HG03469 (cell line): ENCODE data around the gene PIAS1.
"Not testable (repeated sequence)": the region's sequence is repeated elsewhere in the genome, so short reads cannot be mapped to it uniquely, and the experiment has no call there.

Experiments used
- ATAC-seq: cut with Tn5 transposase; IDR thresholded peaks from one replicate; pipeline ENCODE4 v1.9.1; 2021; ENCODE audit warnings: mild to moderate bottlenecking, moderate library complexity, moderate number of reproducible peaks; ENCODE audit not compliant: unreplicated experiment

The PIAS1 gene

DNA sequence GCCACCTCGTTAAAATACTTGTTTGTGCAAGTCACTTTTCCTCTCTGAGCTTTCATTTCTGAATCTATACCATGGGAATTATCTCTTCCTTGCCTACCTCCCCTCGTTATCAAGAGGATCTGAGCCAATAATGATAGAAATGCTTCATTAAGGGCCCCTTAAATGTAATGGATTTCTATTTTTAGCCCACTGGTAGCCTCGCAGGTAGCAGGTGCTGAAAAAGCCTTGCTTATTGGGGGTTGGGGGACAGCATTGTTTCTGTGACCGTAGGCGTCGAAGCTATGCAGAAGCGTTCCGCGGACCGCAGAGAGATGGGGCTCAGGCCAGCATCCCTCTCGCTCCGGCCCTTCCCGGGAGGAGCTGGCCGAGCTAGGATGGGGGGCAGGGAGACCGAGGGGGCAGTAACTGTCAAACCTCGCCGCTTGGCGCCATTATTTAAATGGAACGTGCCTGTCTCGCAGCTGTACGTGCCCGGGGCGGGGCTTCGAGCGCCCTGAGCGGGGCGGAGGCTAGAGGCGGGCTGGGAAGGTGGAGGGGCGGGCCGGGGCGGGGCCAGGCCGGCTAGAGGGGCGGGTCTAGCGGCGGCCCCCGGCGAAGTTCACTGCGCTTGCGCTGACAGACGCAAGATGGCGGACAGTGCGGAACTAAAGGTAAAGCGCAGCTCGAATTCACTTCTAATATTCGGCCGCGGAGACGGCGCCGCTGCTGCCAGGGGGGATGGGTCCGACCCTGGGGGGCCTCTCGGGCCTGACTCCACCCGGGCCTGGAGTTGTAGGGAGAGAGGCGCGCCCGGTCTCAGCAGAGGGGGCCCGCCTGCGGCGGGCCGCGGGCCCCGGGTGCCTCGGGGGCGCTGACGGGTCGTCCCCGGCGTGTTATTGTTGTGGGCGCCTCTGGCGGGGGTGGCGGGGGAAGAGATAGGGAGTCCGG, at the start of gene PIAS1:
TSS of gene PIAS1 (plus strand) at position 615 of the 927 bp plus-strand sequence. CDS start at position 627, 12 bp downstream.
- peak; percentile 61 for ATAC-seq

DNA sequence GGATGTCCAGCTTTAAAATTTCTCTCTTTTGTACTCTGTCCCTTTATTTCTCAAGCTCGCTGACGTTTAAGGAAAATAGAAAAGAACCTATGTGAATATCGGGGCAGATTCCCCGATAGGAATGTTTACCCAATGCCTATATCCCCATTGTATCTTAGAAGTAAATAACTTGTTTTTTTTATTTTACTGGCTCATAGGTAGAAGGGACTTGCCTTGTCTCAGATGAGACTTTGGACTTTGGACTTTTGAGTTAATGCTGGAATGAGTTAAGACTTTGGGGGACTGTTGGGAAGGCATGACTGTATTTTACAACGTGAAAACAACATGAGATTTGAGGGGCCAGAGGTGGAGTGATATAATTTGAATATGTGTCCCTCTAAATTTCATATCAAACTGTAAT, 46.5 kb upstream of the PIAS1 start:
- ATAC-seq: not testable (repeated sequence)

DNA sequence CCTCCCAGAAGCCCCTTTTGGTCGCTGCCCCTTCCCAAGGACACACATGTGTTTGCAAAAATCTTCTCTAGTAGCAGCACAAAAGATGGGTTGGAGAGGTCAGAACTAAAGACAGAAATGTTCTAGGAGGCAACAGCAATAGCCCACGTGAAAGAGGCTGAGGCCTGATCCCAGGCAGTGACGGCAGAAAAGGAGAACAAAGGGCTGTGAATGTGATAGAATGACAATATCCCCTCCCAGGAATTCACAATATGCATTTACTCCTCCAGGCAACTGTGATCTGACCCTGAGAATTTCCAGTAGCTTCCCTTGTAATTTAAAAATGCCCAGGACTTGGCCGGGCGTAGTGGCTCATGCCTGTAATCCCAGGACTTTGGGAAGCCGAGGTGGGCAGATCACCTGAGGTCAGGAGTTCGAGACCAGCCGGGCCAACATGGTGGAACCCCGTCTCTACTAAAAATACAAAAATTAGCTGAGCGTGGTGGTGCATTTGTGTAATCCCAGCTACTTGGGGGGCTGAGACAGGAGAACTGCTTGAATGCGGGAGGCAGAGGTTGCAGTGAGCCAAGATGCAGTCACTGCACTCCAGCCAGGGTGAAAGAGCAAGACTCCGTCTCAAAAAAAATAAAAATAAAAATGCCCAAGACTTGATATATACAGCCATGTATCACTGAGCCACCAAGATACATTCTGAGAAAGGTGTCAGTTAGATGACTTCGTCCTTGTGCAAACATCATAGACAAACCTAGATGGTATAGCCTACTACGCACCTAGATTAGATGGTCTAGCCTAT, 43.6 kb upstream of the PIAS1 start:
- ATAC-seq: no peak

DNA sequence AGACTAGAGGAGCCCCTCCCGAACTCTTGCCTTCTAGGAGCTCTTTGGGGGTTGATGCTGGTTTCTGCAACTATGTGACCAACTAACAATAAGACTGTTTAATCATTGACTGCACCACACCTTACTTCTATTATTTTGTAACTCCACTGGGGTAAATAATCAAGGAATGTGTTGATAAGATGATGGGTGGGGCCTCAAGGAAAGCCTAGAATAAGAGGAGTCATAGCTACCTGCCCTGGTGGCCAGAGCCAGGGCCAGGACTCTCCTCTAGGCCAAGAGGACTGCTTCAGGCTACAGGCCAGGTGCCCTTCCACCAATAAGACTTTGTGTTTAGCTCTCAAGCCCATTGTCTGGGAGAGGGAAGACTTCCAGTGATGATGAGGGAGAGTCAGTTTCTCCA, 41.2 kb upstream of the PIAS1 start:
- ATAC-seq: no peak

DNA sequence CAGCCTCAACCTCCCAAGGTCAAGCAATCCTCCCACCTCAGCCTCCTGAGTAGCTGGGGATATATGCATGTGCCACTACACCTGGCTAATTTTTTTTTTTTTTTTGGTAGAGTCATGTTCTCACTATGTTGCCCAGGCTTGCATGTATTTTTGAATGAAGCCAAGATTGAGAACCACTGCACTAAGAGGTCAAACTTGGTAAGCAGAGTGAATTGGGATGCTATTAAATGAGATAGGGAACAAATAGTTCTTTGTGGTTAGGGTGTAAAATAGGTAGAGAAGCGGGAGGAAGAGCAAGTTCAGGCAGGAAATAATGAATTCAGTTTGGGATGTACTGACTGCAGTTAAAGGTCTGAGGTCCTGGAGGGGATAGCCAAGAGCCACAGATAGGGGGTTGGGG, 39.9 kb upstream of the PIAS1 start:
- ATAC-seq: no peak

DNA sequence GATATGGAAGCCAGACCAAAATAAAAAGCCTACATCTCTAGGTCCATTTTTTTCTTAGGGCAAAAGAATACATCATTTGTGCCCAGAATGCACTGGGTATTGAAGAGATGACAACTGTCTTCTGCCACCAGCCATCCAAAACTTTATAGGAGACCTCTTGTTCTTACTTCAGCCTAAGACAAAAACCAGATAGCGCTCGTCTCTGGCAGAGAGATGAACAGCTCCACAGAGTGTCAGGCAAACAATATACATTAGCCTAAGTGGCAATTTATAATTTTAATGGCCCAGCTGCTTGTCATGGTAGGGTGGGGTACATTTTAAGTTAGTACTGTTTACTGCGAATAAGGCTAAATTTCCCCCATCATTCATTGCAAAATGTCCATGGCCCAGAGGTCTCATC, 38.9 kb upstream of the PIAS1 start:
- no peak for ATAC-seq

DNA sequence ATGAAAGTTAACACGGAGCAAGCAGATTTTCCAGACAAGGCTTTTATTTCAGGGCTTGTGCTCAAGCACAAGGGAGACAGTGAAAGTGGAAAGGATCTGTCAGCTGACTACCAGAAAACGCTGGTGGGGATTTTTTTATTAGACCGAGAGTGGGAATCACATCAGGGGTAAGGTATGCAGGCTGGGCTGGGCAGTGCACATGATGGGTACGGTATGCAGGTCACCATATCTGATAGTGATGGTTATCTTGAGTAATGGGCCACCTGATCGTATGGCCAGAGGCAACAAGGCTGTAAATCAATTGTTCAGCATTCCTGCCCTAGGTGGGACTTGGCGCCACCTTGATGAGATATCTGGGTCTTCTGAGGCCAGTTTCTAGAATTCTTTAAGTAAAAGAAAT, 36.9 kb upstream of the PIAS1 start:
- no peak for ATAC-seq

DNA sequence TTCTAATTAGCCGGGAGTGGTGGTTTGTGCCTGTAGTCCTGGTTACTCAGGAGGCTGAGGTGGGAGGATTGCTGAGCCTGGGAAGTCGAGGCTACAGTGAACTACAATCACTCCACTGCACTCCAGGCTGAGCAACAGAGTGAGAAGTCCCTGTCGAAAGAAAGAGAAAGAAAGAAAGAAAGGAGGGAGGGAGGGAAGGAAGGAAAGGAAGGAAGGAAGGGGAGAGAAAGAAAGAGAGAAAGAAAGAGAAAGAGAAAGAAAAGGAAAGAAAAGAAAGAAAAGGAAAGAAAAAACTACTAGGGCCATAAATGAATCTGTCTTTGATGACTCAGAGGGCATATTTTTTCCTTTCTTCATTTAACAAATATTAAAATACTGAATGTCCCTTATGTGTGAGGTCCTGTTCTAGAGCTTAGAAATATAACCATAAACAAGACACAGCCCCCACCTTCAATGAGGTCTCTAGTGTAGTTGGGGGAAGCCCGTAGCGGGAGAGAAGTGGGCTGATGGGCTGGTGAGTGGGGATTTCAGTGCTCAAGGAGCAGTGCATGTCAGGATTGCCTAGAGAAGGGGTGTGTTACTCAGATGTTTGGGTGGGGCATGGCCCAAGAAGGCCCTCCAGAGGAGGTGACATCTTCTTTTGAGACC, 35.2 kb upstream of the PIAS1 start:
- ATAC-seq: no peak

DNA sequence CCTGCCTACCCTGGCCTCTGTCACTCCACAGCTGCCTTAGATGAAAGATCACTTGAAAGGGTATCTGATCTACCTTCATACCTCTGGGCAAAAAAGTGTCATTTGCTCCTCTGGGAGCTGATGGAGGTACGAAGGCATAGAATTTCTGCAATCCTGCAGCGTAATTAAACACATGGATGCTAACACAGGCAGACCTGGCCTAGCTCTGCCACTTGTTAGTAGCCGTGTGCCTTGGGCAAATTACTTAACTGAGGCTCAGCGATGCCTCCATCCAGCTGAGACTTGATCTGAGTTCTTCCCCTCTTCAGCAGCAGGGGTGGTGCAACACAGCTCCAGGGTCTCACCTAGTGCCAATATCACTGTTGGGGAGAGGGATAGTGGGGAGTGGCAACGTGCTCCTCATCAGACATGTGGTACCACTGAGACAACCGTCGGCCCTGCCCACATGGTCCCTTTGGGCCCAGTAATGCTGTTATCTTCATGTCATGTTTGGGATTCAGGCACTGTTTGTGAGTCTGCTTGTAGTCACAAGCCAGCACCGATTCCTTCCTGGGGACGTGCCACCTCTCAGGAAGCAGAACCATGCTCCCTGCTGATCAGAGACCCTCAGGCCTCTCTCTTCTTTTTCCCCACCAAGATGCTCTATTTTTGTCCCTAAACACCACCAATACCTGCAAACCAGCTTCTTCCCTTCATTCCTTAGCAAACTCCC, 34.1 kb upstream of the PIAS1 start:
- no peak for ATAC-seq

DNA sequence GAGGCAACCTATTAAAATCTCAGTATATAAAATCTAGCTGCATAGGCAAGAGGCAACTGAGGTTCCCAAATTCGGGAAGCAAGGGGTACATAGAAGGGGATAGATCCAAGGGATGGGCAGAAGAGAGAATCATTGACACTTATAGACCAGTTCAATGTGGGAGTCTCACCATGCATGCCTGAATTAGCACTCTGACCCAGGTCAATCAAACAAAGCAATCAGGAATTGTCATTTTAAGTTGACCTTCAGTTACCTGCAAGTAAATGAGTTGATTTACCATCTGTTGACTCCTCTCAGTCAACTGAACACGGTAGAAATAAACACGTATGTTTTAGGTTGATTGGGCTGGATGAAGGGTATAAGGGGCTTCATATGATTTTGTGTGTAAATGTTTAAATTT, 33.4 kb upstream of the PIAS1 start:
- no peak for ATAC-seq

DNA sequence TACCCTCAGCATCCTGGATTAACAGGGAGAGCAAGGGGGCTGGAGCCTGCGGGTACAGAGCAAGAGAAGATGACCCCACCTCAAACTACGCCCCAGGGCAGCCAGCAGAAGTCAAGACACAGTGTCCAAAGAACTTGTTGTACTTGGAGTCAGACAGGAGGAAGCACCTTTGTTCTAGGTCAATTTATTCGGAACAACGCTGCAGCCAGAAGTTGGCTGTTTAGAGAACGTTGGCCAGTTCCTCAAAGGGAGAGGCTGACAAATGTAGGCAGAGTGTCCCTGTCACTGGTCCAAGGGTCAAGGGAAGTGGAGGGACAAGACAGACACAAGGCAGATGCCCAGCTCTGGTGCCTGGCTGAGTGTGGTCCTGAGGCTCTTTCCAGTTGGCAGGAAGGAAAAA, 32.1 kb upstream of the PIAS1 start:
- ATAC-seq: no peak

DNA sequence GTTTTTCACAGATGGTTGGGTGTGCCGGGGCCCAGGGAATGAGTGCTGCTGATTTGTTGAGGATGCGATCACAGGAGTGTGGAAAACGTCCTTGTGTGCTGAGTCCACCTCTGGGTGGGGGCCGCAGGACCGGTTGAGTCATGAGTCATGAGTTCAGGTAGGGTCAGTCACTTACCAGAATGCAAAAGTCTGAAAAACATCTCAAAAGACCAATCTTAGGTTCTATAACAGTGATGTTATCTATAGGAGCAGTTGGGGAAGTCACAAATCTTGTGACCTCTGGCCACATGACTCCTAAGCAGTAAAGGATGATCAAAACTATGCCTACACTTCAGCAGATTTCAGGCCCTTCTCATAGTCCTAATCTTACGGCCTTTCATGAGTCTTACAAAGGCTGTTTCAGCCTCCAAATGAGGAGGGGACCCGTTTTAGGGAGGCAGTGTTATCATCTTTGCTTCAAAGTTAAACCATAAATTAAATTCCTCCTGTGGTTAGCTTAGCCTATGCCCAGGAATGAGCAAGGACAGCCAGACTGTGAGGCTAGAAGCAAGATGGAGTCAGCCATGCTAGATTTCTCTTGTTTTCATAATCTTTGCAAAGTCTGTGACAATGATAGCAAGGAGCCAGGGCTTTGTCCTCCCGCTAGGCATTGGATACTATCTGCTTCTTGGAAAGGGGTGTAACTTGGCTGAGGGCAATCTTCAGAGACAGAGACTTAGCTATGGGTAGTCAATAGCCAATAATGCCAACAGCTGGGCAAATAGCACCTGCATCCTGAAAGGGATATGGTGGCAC, 30.6 kb upstream of the PIAS1 start:
- no peak for ATAC-seq

DNA sequence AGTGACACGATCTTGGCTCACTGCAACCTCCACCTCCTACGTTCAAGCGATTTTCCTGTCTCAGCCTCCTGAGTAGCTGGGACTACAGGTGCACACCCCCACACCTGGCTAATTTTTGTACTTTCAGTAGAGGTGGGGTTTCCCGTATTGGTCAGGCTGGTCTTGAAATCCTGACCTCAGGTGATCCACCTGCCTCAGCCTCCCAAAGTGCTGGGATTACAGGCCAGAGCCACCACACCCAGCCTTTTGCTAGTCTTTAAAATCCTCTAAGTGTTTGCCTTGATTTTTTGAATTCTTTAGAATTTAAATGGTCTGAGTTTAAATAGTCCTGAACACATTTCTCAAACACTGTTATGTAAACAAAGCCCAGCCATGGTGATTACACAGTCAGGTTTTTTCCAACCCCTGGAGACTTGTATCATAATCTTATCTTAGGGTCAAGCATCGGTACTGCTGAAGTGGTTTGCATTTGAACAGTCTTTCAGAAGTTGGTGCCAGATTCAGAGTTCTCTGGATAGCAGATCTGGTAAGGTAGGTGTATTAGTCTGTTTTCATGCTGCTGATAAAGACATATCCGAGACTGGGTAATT, 28.2 kb upstream of the PIAS1 start:
- no peak for ATAC-seq

DNA sequence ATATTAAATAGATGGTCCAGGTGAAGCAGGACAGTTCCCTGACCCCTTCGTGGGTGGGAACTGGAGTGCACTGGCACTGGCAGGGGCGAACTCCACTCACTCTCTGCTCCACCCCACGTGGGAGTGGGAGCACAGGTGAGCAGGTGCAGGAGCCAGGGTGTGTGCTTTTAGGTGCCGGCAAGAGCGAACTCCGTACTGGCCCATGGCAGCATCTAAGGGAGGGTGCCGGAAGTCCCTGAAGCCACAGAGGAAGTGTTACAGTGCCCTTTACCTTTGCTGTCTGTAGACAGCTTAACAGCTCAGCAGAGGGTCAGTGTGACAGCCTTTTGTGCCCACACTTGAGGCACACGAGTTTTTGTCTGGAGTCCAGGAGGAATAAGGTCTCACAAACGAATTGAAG, 26.7 kb upstream of the PIAS1 start:
- ATAC-seq: no peak

DNA sequence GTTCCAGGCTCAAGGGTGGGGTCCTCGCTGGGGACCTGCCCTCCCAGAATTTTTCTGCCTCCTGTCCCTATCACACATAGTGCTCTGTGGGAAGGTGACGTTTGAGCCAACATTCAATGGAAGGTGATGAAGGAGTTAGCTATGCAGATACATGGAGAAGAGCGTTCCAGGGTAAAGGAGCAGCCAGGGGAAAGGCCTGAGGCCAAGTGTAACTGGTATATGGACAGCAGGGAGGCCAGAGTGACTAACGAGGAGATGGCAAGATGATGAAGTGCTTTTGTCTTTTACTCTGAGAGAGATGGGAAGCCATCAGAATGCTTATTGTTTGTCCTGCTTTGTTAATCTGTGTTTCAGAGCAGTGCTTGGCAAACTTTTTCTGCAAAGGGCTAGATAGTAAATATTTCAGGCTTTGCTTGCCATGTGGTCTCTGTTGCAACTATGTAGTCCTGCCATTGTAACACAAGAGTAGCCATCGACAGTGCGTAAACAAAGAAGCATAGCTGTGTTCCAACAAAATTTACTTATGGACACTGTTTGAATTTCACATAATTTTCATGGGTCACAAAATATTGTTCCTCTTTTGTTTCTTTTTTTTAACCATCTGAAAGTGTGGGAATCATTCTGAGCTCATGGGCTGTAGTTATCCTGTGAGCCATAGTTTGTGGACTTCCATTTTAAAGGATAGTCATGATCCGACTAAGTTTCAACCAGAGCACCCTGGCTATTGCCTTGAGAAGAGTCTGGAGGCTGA, 25.8 kb upstream of the PIAS1 start:
- ATAC-seq: no peak

DNA sequence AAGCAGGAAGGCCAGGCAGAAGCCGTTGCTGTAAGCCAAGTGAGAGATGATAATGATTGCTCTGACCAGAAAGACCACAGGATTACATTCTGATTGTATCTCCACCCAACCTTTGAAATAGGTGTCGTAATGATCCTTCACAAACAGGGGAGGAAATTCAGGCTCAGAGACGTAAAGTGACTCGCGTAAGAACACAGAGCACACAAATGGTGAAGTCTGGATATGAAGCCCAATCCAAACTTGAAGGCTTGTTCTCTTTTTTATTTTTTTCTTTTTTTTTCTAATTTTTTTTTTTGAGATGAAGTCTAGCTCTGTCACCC, 25.3 kb upstream of the PIAS1 start:
- no peak for ATAC-seq

DNA sequence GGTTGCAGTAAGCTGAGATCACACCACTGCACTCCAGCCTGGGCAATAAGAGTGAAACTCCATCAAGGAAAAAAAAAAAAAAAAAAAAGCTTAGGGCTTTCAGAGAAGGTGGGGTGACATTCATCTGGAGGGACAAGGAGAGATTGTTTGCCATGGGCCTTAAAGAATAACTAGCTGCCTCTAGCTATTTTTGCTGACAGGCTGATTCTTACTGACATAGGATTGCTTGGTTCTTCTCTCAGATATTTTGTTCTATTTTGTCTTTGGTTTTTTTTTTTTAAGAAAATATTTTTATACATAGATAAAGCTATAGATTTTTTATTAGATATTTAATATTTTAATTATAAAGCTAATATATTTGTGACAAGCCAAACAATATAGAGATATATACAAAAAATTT, 24.2 kb upstream of the PIAS1 start:
- ATAC-seq: no peak

DNA sequence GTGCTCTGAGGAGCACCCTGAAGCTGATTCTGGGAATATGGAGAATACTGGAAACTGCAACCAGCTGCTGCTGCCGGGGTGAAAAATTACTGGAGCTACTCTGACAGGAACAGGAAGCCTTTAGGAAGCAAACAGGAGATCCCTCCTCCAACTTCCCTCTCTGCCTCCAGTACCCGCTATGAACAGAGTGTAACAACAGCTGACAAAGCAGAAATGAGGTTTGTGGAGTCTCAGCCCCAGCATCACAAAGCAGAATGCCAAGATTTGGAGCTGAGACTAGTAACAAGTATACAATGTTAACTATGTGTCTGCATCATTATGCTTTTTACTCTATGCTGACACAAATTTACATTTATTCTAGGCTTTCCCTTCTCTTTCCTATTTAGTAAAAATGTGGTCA, 22.7 kb upstream of the PIAS1 start:
- ATAC-seq: no peak

DNA sequence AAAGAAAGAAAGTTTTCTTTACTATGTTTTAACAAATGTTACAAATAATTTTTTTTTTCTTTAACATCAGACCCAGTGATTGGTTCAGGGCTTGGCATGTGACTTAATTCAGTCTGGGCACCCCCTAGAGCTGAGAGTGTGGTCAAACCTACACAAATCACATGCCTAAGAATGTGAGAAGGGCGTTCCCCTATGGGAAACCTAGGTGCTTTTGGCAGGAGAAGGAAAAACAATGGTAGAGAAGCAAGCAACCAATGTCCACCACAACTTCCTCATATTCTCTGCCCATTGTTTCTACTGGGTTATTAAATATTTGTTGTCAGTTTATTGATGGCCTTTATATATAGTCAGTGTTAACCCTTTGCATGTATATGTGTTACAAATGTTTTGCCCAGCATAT, 21.4 kb upstream of the PIAS1 start:
- ATAC-seq: no peak
